IMR-90 (cell line): Measurements from ENCODE around the gene DIP2A. TPM values are rescaled to one million over a fixed set of nuclear protein-coding genes. Genes with fewer than 3 reads are reported as not detected.
A peak's percentile ranks its signal among the peaks of the same experiment; 100 is the strongest.

Experiments used
- ATAC-seq: fragments of 200-7000 bp; cut with Tn5 transposase; 2 replicates; pipeline ENCODE4 v1.9.1; 2020; ENCODE audit warnings: low read depth, mild to moderate bottlenecking, moderate library complexity
- BruUV-seq: library from RNA; stranded (reverse); fragments of 400-500 nt; replicated peaks from 2 replicates; lab custom pipeline; 2021; lab: Mats Ljungman, UMichigan
- CTCF ChIA-PET: fragments of 300-600 bp; formaldehyde crosslinking; extraction: SDS; loops from one replicate; lab custom pipeline; 2021; ENCODE audit warnings: antibody characterized with exemption; lab: Yijun Ruan, JAX
- POLR2A ChIA-PET: fragments of 300-600 bp; sonication (Branson Sonifier 250); formaldehyde crosslinking; loops from one replicate; lab custom pipeline; 2022; ENCODE audit warnings: antibody characterized with exemption; ENCODE audit not compliant: unreplicated experiment; lab: Charles Lee
- DNase-seq: peaks from one replicate; pipeline ENCODE4 v3.0.0; 2013
- H2AFZ ChIP-seq: replicated peaks from 2 replicates; pipeline ENCODE3; 2013; ENCODE audit warnings: low read length, mild to moderate bottlenecking; ENCODE audit not compliant: poor library complexity
- H2AK5ac ChIP-seq: 2 replicates; pipeline ENCODE4 v1.6.1; 2013; ENCODE audit warnings: low read depth, low read length, inconsistent platforms
- H2AK9ac ChIP-seq: replicated peaks from 2 replicates; pipeline ENCODE3; 2013; ENCODE audit warnings: mild to moderate bottlenecking, low read depth, low read length, moderate library complexity; ENCODE audit not compliant: poor library complexity
- H2BK120ac ChIP-seq: 2 replicates; pipeline ENCODE4 v1.6.1; 2013; ENCODE audit warnings: low read depth, low read length, inconsistent platforms
- H2BK15ac ChIP-seq: 3 replicates; pipeline ENCODE4 v1.6.1; 2013; ENCODE audit warnings: low read depth, low read length, inconsistent platforms
- H2BK20ac ChIP-seq: 2 replicates; pipeline ENCODE4 v1.6.1; 2013; ENCODE audit warnings: low read depth, mild to moderate bottlenecking, inconsistent platforms, low read length, moderate library complexity
- H2BK5ac ChIP-seq: 2 replicates; pipeline ENCODE4 v1.6.1; 2013; ENCODE audit warnings: mild to moderate bottlenecking, low read depth, low read length, inconsistent platforms; ENCODE audit not compliant: poor library complexity, severe bottlenecking
- H3K14ac ChIP-seq: replicated peaks from 2 replicates; pipeline ENCODE4 v1.6.1; 2013; ENCODE audit warnings: low read depth, low read length, inconsistent platforms
- H3K18ac ChIP-seq: 2 replicates; pipeline ENCODE4 v1.6.1; 2013; ENCODE audit warnings: low read depth, low read length, control low read depth
- H3K23ac ChIP-seq: 2 replicates; pipeline ENCODE4 v1.6.1; 2013; ENCODE audit warnings: low read depth, low read length, inconsistent platforms
- H3K27ac ChIP-seq: 2 replicates; pipeline ENCODE4 v1.5.1; 2013; ENCODE audit warnings: mild to moderate bottlenecking, control low read depth, low read length; ENCODE audit not compliant: insufficient read depth
- H3K27me3 ChIP-seq: 2 replicates; pipeline ENCODE4 v1.6.1; 2013; ENCODE audit warnings: low read length; ENCODE audit not compliant: control insufficient read depth, insufficient read depth
- H3K36me3 ChIP-seq: 2 replicates; pipeline ENCODE4 v1.6.1; 2013; ENCODE audit warnings: low read length, mixed read lengths; ENCODE audit not compliant: control insufficient read depth, insufficient read depth
- H3K4ac ChIP-seq: 2 replicates; pipeline ENCODE4 v1.6.1; 2013; ENCODE audit warnings: low read depth, low read length, inconsistent platforms
- H3K4me1 ChIP-seq: 2 replicates; pipeline ENCODE4 v1.6.1; 2013; ENCODE audit warnings: low read length, mixed read lengths; ENCODE audit not compliant: control insufficient read depth, insufficient read depth
- H3K4me2 ChIP-seq: 2 replicates; pipeline ENCODE4 v1.6.1; 2013; ENCODE audit warnings: low read depth, mild to moderate bottlenecking, control low read depth, low read length, moderate library complexity
- H3K4me3 ChIP-seq: 2 replicates; pipeline ENCODE4 v1.5.1; 2013; ENCODE audit warnings: low read depth, mild to moderate bottlenecking, control low read depth, low read length, moderate library complexity; ENCODE audit not compliant: insufficient read depth
- H3K56ac ChIP-seq: 2 replicates; pipeline ENCODE4 v1.6.1; 2013; ENCODE audit warnings: low read length, inconsistent platforms; ENCODE audit not compliant: insufficient read depth; ENCODE audit errors: extremely low read depth
- H3K79me1 ChIP-seq, 2 experiments: 2 replicates each; pipeline ENCODE4 v1.6.1; 2013; ENCODE audit warnings: low read length in 2 of 2, inconsistent platforms in 1 of 2, low read depth in 1 of 2
- H3K9ac ChIP-seq: 2 replicates; pipeline ENCODE4 v1.6.1; 2013; ENCODE audit warnings: low read depth, low read length, control low read depth
- H3K9me1 ChIP-seq: 2 replicates; pipeline ENCODE4 v1.6.1; 2013; ENCODE audit warnings: low read length, inconsistent platforms; ENCODE audit not compliant: insufficient read depth
- H3K9me3 ChIP-seq: 2 replicates; pipeline ENCODE4 v1.6.1; 2013; ENCODE audit warnings: low read length; ENCODE audit not compliant: control insufficient read depth, insufficient read depth
- H4K20me1 ChIP-seq: 2 replicates; pipeline ENCODE4 v1.6.1; 2013; ENCODE audit warnings: low read length, inconsistent platforms; ENCODE audit not compliant: insufficient read depth
- H4K5ac ChIP-seq: 2 replicates; pipeline ENCODE4 v1.6.1; 2013; ENCODE audit warnings: mild to moderate bottlenecking, low read depth, low read length, control low read depth
- H4K8ac ChIP-seq, 2 experiments: 2 replicates each; pipeline ENCODE4 v1.6.1; 2013; ENCODE audit warnings: low read depth in 2 of 2, low read length in 2 of 2, control low read depth in 1 of 2, inconsistent platforms in 1 of 2
- H4K91ac ChIP-seq: 2 replicates; pipeline ENCODE4 v1.6.1; 2013; ENCODE audit warnings: low read depth, low read length, inconsistent platforms; ENCODE audit not compliant: insufficient read depth
- BHLHE40 ChIP-seq: fragments of 150-350 bp; IDR thresholded peaks from 2 replicates; pipeline ENCODE4 v1.6.1; 2016; ENCODE audit warnings: mild to moderate bottlenecking, low read depth, low read length
- CEBPB ChIP-seq: IDR thresholded peaks from 2 replicates; pipeline ENCODE4 v1.6.1; 2012; ENCODE audit warnings: low read depth, low read length, improper control_type of control experiment
- FOS ChIP-seq: fragments of 150-350 bp; IDR thresholded peaks from 2 replicates; pipeline ENCODE4 v1.6.1; 2016; ENCODE audit warnings: low read depth, low read length
- MAFK ChIP-seq: IDR thresholded peaks from 2 replicates; pipeline ENCODE4 v1.6.1; 2012; ENCODE audit warnings: low read depth, low read length, improper control_type of control experiment
- MXI1 ChIP-seq: IDR thresholded peaks from 2 replicates; pipeline ENCODE4 v1.6.1; 2012; ENCODE audit warnings: low read depth, mild to moderate bottlenecking, low read length, moderate library complexity, borderline replicate concordance
- POLR2A ChIP-seq: IDR thresholded peaks from 2 replicates; pipeline ENCODE4 v1.6.1; 2012; ENCODE audit warnings: mild to moderate bottlenecking, low read depth, low read length
- RCOR1 ChIP-seq: IDR thresholded peaks from 2 replicates; pipeline ENCODE4 v1.6.1; 2012; ENCODE audit warnings: mild to moderate bottlenecking, low read length, improper control_type of control experiment; ENCODE audit not compliant: insufficient replicate concordance
- RFX5 ChIP-seq: IDR thresholded peaks from 2 replicates; pipeline ENCODE4 v1.8.0; 2012; ENCODE audit warnings: low read depth, mild to moderate bottlenecking, low read length, moderate library complexity
- SMC3 ChIP-seq: fragments of 150-350 bp; IDR thresholded peaks from 2 replicates; pipeline ENCODE4 v1.6.1; 2016; ENCODE audit warnings: low read depth, mild to moderate bottlenecking, antibody characterized with exemption, low read length, moderate library complexity
- WGBS, 2 experiments: methylation state at CpG; one replicate each; pipeline versions ENCODE4 v1.1.5 to v1.1.7; 2013; ENCODE audit warnings: missing lambda C conversion rate in 2 of 2; ENCODE audit not compliant: insufficient read length in 1 of 2; ENCODE audit errors: extremely low coverage in 2 of 2; 5-methylcytosine and 5-hydroxymethylcytosine counted together
- dilution Hi-C: fragments of 300-500 bp; cut with HindIII; formaldehyde crosslinking; loops from one replicate; pipeline ENCODE4 v1.14.3; 2018; ENCODE audit warnings: low sequenced_read_pairs; ENCODE audit not compliant: unreplicated experiment
- in situ Hi-C: fragments of 300-500 bp; cut with MboI; formaldehyde crosslinking; loops from 3 replicates; pipeline ENCODE4 v1.14.3; 2019; ENCODE audit warnings: low sequenced_read_pairs, inconsistent platforms, mixed read lengths
- intact Hi-C: fragments of 100-400 bp; cut with micrococcal nuclease; formaldehyde crosslinking; loops from 2 replicates; pipeline ENCODE4 v1.10.0; 2022
- polyA plus RNA-seq, 3 experiments: library from polyadenylated mRNA; depleted of rRNA; stranded (reverse); fragments of >200 nt; gene quantifications; 2 replicates each; pipeline ENCODE4 v1.2.3, GENCODE V29; 2012; ENCODE audit warnings: low replicate concordance in 1 of 3
- total RNA-seq: library from RNA; depleted of rRNA; stranded (reverse); fragments of >200 nt; gene quantifications from 2 replicates; pipeline ENCODE4 v1.2.3, GENCODE V29; 2012

DIP2A gene
- total and polyA plus RNA-seq, 2 of the 4 experiments (the other 2 are of a cell fraction), result 17.9 to 24.3 TPM

DNA sequence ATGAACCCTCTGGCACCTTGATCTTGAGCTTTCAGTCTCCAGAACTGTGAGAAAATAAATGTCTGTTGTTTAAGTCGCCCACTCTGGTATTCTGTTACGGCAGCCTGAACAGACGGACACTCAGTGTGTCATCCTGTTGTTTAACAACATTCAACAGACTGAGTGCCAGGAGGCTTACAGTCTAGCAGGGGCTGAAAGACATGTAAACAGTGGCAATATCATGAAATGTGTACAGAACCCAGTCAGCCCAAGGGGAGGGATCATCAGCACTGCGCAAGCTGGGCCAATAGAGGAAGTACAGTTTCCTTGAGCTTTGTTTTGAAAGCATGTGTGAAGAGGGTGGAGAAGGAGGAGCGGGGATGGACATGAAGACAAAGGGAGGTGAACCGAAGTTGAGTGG is 13.6 kb downstream of the DIP2A start:
- no TSS peak for BruUV-seq
- Histone ChIP-seq H2BK120ac (no peak overlapping the region), H2BK15ac (no peak overlapping the region), H4K91ac (no peak overlapping the region), H3K4me1 (peaks cover 4% of the 10 kb centered on the region; the same call in 1 of the 2 replicates), H3K36me3 (peaks cover 3% of the 10 kb centered on the region; the same call in 1 of the 2 replicates), H3K27ac (no peak overlapping the region), H3K18ac (no peak overlapping the region), H3K14ac (peak overlapping the region; percentile 3; the same call in 1 of the 2 replicates), H2AK5ac (no peak overlapping the region), H2AK9ac (no peak overlapping the region), H3K9me1 (peaks cover 13% of the 10 kb centered on the region), H4K5ac (no peak overlapping the region), H4K8ac (no peak overlapping the region), H3K27me3 (no peaks in the 10 kb centered on the region), H3K9ac (no peak overlapping the region), H2BK5ac (no peak overlapping the region), H4K20me1 (peaks cover 23% of the 10 kb centered on the region), H2BK20ac (no peak overlapping the region), H3K4ac (no peak overlapping the region), H3K79me1 (peaks cover 37 to 66% of the 10 kb centered on the region in 2 experiments), H3K4me3 (no peak overlapping the region), H3K9me3 (no peaks in the 10 kb centered on the region), H3K23ac (no peak overlapping the region), H3K4me2 (no peak overlapping the region), H3K56ac (no peak overlapping the region), H2AFZ (no peak overlapping the region)
- DNase-seq (peak; percentile 32), ATAC-seq (peak; percentile 65)
- intact Hi-C loops, result no loop called here
- 92% methylated on average over 5 of the region's 6 CpGs; no CpG with 5 or more reads in 1 of the 2 experiments for WGBS, 2 experiments
- in situ Hi-C loops, result no loop called here
- ChIA-PET POLR2A (interaction anchor here (0.6 kb wide), 1 partner anchor 1189 kb away, joined by 3 read pairs; no protein-coding TSS in a partner anchor), CTCF (no interaction called here)
- TF ChIP-seq MXI1 (no peak), CEBPB (no peak), RFX5 (no peak), MAFK (no peak), BHLHE40 (no peak), SMC3 (no peak), POLR2A (no peak), FOS (no peak), RCOR1 (no peak)
- dilution Hi-C loops, result no loop called here
